GM12891 (cell line): Measurements from ENCODE around the gene TOGARAM1.
"Not testable (repeated sequence)": the region's sequence is repeated elsewhere in the genome, so short reads cannot be mapped to it uniquely, and the experiment has no call there.

ENCODE experiments used
- DNase-seq: peaks from one replicate; pipeline ENCODE4 v3.0.0; 2011; ENCODE audit warnings: low spot score; ENCODE audit not compliant: insufficient read length
- FAIRE-seq: peaks from 2 replicates; lab custom pipeline; 2011; peaks lifted over from hg19 to GRCh38; lab: Jason Lieb, UNC
- PAX5 ChIP-seq: IDR thresholded peaks from 2 replicates; pipeline ENCODE4 v1.6.1; 2011; ENCODE audit warnings: low read length, moderate library complexity, mild to moderate bottlenecking; ENCODE audit not compliant: insufficient read depth, severe bottlenecking
- POLR2A ChIP-seq: IDR thresholded peaks from 2 replicates; pipeline ENCODE4 v1.6.1; 2011; ENCODE audit warnings: low read depth, low read length, control low read depth
- POLR2AphosphoS5 ChIP-seq: IDR thresholded peaks from 2 replicates; pipeline ENCODE4 v1.6.1; 2011; ENCODE audit warnings: low read depth, low read length, control low read depth
- POU2F2 ChIP-seq: IDR thresholded peaks from 2 replicates; pipeline ENCODE4 v1.6.1; 2011; ENCODE audit warnings: low read depth, mild to moderate bottlenecking, control low read depth, low read length, moderate library complexity
- SPI1 ChIP-seq: IDR thresholded peaks from 2 replicates; pipeline ENCODE4 v1.6.1; 2011; ENCODE audit warnings: low read depth, low read length, control low read depth
- TAF1 ChIP-seq: IDR thresholded peaks from 2 replicates; pipeline ENCODE4 v1.6.1; 2011; ENCODE audit warnings: low read depth, low read length, control low read depth

Gene TOGARAM1

GRCh38 chr14:45078323-45078722 is 116.3 kb downstream of the TOGARAM1 start:
- FAIRE-seq: no peak

GRCh38 chr14:45080416-45080968 is 118.5 kb downstream of the TOGARAM1 start:
- DNase-seq, FAIRE-seq: not testable (repeated sequence)

More at GRCh38 chr14:45078323-45078722, 116.3 kb downstream of the TOGARAM1 start:
- no peak for TF ChIP-seq SPI1
- TF ChIP-seq POLR2A: no peak
- no peak for TF ChIP-seq POLR2AphosphoS5
- no peak for TF ChIP-seq POU2F2
- TF ChIP-seq TAF1: no peak
- no peak for TF ChIP-seq PAX5
- no peak for DNase-seq

DNA sequence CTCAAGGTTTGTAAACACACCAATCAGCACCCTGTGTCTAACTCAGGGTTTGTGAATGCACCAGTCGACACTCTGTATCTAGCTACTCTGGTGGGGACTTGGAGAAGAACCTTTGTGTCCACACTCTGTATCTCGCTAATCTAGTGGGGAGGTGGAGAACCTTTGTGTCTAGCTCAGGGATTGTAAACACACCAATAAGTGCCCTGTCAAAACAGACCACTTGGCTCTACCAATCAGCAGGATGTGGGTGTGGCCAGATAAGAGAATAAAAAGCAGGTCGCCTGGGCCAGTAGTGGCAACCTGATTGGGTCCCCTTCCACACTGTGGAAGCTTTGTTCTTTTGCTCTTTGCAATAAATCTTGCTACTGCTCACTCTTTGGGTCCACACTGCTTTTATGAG is 119.1 kb downstream of the TOGARAM1 start:
- not testable (repeated sequence) for DNase-seq, FAIRE-seq

DNA sequence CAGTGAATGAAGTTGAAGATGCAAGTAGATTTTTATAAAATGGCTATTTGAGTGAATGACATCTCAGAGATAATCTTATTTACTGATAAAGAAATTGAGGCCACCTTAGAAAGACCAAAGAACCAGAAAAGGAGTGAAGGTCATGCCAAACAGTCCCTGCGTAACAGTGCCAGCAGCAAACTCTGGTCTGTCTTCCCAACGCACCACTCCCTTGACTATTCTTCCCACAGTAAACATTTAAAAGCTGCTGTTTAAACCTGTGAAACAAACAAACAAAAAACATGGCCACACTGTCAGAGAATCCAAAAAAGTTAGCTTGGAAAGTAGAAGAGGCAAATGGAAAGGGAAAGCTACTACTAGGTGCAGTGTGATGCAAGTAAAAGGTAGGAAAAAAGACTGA is 120.4 kb downstream of the TOGARAM1 start:
- no peak for DNase-seq
- TF ChIP-seq TAF1: no peak
- no peak for TF ChIP-seq POLR2AphosphoS5
- no peak for TF ChIP-seq POLR2A
- no peak for TF ChIP-seq POU2F2
- TF ChIP-seq PAX5: no peak
- TF ChIP-seq SPI1: no peak
- no peak for FAIRE-seq

DNA sequence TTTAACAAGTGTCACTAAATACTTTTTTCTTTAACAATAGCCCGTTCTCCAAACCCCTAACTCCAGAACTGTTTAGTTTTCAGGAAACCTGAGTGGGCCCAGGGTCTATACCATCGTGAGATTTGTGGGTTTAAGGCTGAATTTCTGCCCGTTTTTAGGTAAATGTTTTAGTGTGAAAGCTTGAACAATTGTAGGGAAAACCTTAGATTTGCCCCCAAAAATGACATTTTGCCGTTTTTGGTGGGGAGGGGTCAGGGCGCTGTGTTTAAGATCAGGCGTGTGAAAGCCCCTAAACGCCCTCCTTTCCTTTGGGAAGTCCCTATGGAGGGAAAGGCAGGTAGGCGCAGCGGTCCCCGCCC is 121.6 kb downstream of the TOGARAM1 start:
- DNase-seq (no peak), FAIRE-seq (no peak)
- TF ChIP-seq SPI1: no peak
- TF ChIP-seq POU2F2: 0 out of 2 replicates have a peak, but pooled peaks have one; percentile 1

- TF ChIP-seq PAX5 (no peak), TAF1 (peak; percentile 52; the same call in 1 of the 2 replicates), POLR2AphosphoS5 (peak; percentile 95), POU2F2 (no peak), POLR2A (peak; percentile 92), SPI1 (no peak)
- peak; percentile 92 for FAIRE-seq
- peak; percentile 93 for DNase-seq
These were observed 122.2 kb downstream of the TOGARAM1 start, which contains the start of gene PRPF39 for GRCh38 chr14:45083976-45084722. Gene PRPF39, plus strand, starts transcription at chr14:45084116. Its CDS starts 11,124 bp downstream, at chr14:45095240.

- peak; percentile 65 for FAIRE-seq
- no peak for DNase-seq
- TF ChIP-seq POLR2A (no peak), PAX5 (no peak)
These were observed 123.0 kb downstream of the TOGARAM1 start for GRCh38 chr14:45084946-45085346.

DNA sequence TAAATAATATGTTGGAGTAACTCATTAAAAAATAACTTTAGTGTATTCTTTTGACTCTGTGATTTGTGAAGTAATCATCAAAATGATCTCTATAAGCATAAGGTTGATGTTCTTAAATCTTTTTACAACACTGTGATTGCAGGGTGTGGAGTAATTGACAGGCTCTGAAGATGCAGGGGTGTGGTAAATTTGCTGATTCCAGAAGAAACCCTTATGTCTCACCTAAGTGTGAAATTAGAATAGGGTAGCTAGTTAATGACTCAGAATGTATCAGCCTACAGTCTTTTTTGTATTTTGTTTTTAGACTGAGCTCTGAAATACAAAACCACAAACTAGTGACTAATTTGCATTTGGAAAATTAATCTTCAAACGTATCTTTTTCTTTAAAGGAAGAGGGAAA is 127.8 kb downstream of the TOGARAM1 start:
- DNase-seq (no peak), FAIRE-seq (no peak)
- TF ChIP-seq PAX5: no peak
- TF ChIP-seq TAF1: no peak
- TF ChIP-seq SPI1: no peak
- TF ChIP-seq POLR2AphosphoS5: no peak
- no peak for TF ChIP-seq POLR2A
- TF ChIP-seq POU2F2: no peak

DNA sequence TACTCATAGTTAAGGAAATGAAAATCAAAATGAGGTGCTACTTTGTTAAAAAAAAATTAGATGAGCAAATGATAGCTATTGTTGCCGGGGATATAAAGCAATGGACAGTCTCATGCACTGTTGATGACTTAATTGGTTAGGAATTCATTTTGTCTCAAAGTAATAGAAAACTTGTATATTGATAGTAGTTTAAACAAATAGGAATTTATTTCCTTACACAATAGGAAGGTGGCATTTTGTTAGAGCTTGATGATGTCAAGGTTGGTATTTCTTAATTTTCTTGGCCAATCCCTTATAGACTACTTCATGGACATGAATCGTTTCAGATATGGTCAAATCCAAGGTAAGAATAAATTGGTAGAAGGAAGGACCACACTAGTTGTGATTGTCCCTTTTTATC is 129.7 kb downstream of the TOGARAM1 start:
- TF ChIP-seq POLR2AphosphoS5 (no peak), SPI1 (no peak), POU2F2 (no peak), TAF1 (no peak), PAX5 (no peak), POLR2A (no peak)
- DNase-seq (no peak), FAIRE-seq (no peak)

- FAIRE-seq (no peak), DNase-seq (no peak)
- TF ChIP-seq TAF1 (no peak), PAX5 (no peak), POU2F2 (no peak)
These were observed 132.3 kb downstream of the TOGARAM1 start for GRCh38 chr14:45094275-45094674.

- TF ChIP-seq PAX5 (no peak), TAF1 (no peak)
- DNase-seq (no peak), FAIRE-seq (peak; percentile 65)
These were observed 133.2 kb downstream of the TOGARAM1 start for GRCh38 chr14:45095143-45095542.

DNA sequence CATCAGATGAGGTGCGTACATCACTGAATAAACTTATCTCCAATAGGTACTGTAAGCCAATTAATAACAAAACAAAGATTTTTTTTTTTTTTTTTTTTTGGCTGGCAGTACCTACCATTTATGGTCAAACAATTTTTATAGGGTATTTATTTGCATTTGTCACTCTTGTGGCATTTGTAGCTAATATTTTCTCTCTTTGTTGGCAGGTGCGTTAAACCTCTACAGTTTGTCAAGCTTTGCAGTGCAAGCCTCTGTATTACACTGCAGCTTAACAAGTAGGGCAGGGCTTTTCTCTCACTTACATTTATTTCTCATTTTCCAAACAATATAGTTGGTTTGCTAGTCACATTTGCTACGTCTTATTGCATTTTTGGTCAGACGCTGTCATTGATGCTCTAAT is 134.2 kb downstream of the TOGARAM1 start:
- FAIRE-seq (no peak), DNase-seq (no peak)
- TF ChIP-seq POU2F2: no peak
- no peak for TF ChIP-seq TAF1
- no peak for TF ChIP-seq SPI1
- no peak for TF ChIP-seq PAX5
- TF ChIP-seq POLR2A: no peak
- TF ChIP-seq POLR2AphosphoS5: no peak
